GM12878 (cell line): ENCODE data around the gene MYO1E.
A peak's percentile ranks its signal among the peaks of the same experiment; 100 is the strongest.

Experiments
- BHLHE40 ChIP-seq, 2 experiments: fragments of 450-650 bp in 1 of 2; IDR thresholded peaks; 2 replicates each; pipeline ENCODE4 v1.6.1; 2011 to 2017; ENCODE audit warnings: low read depth in 2 of 2, borderline replicate concordance in 1 of 2, improper control_type of control experiment in 1 of 2, low read length in 1 of 2, mild to moderate bottlenecking in 1 of 2
- CTCF ChIP-seq, 3 experiments: IDR thresholded peaks in 2 of 3; conservative IDR thresholded peaks in 1 of 3; 2 replicates each; pipeline ENCODE4 v1.5.1; 2011; ENCODE audit warnings: low read depth in 3 of 3, low read length in 3 of 3, mild to moderate bottlenecking in 3 of 3, control low read depth in 2 of 3, moderate library complexity in 2 of 3, inconsistent platforms in 1 of 3, mixed read lengths in 1 of 3; ENCODE audit not compliant: control insufficient read depth in 2 of 3, insufficient read depth in 1 of 3; ENCODE audit errors: extremely low read depth in 1 of 3
- EGR1 ChIP-seq, 2 experiments: IDR thresholded peaks; 1 replicate in 1 of 2; 2 replicates in 1 of 2; pipeline ENCODE4 v1.6.1; 2011 to 2012; ENCODE audit warnings: low read depth in 2 of 2, low read length in 2 of 2, borderline replicate concordance in 1 of 2, mild to moderate bottlenecking in 1 of 2, moderate library complexity in 1 of 2
- POLR2A ChIP-seq: IDR thresholded peaks from 2 replicates; pipeline ENCODE4 v1.6.1; 2011; ENCODE audit warnings: low read depth, mild to moderate bottlenecking, low read length
- PRDM15 ChIP-seq: fragments of 450-650 bp; formaldehyde crosslinking; IDR thresholded peaks from 2 replicates; pipeline ENCODE4 v1.4.0; 2020; ENCODE audit warnings: mild to moderate bottlenecking, moderate library complexity
- RELA ChIP-seq: fragments of 450-650 bp; IDR thresholded peaks from 2 replicates; pipeline ENCODE4 v1.8.0; 2014; ENCODE audit warnings: borderline replicate concordance; ENCODE audit not compliant: partially characterized antibody
- SMC3 ChIP-seq: IDR thresholded peaks from 2 replicates; pipeline ENCODE4 v1.6.1; 2011; ENCODE audit warnings: low read length, improper control_type of control experiment, borderline replicate concordance
- ZBTB11 ChIP-seq: fragments of 450-650 bp; formaldehyde crosslinking; IDR thresholded peaks from 2 replicates; pipeline ENCODE4 v1.5.0; 2022; ENCODE audit warnings: mild to moderate bottlenecking, missing genetic modification characterization
- TF ChIP-seq, protein P1 (sequence below): IDR thresholded peaks from 2 replicates; pipeline ENCODE4 v1.6.1; 2012; ENCODE audit warnings: mild to moderate bottlenecking, low read depth, low read length
- TF ChIP-seq, protein P2 (sequence below): IDR thresholded peaks from 2 replicates; pipeline ENCODE4 v1.6.1; 2011; ENCODE audit warnings: low read depth, mild to moderate bottlenecking, low read length, moderate library complexity, borderline replicate concordance; ENCODE audit errors: extremely low read depth

DNA sequence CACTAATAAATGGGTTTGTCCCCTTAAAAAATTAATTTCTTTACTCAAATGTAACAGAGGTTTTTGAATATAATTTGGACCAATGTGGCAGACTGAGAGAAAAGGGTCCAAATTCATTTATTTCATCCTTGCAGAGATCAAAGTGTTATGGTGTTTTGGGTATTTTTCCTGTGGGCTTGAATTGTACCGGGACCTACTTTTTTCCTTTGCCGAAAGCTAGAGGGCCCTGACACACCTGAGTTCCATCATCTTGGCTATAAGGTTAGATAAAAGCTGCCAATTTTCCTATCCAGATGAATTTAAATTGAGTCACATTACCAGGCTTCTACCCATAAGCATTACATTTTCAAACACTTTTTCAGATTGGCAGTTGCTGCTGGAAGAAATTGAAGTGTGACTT is 266.8 kb downstream of the MYO1E start:
- TF ChIP-seq EGR1 (IDR thresholded peaks at IDR 0.05; ENCODE audit: borderline replicate concordance in 1 of 2, low read depth in 2 of 2, low read length in 2 of 2) (no peak), POLR2A (no peak), CTCF (IDR thresholded peaks at IDR 0.05 in 2 of 3, conservative IDR thresholded peaks at IDR 0.05 in 1 of 3; ENCODE audit: control insufficient read depth in 2 of 3, extremely low read depth in 1 of 3, insufficient read depth in 1 of 3, low read depth in 3 of 3, low read length in 3 of 3) (peak in 2 of 3 experiments; percentile 12 to 46; a peak in 2 of 6 replicates), ZBTB11 (CRISPR knock-in tag) (no peak), PRDM15 (CRISPR knock-in tag) (no peak), BHLHE40 (IDR thresholded peaks at IDR 0.05; ENCODE audit: borderline replicate concordance in 1 of 2, low read depth in 2 of 2, low read length in 1 of 2) (no peak), SMC3 (0 out of 2 replicates have a peak, but pooled peaks have one; percentile 6), RELA (no peak)
- TF ChIP-seq, protein P1, sequence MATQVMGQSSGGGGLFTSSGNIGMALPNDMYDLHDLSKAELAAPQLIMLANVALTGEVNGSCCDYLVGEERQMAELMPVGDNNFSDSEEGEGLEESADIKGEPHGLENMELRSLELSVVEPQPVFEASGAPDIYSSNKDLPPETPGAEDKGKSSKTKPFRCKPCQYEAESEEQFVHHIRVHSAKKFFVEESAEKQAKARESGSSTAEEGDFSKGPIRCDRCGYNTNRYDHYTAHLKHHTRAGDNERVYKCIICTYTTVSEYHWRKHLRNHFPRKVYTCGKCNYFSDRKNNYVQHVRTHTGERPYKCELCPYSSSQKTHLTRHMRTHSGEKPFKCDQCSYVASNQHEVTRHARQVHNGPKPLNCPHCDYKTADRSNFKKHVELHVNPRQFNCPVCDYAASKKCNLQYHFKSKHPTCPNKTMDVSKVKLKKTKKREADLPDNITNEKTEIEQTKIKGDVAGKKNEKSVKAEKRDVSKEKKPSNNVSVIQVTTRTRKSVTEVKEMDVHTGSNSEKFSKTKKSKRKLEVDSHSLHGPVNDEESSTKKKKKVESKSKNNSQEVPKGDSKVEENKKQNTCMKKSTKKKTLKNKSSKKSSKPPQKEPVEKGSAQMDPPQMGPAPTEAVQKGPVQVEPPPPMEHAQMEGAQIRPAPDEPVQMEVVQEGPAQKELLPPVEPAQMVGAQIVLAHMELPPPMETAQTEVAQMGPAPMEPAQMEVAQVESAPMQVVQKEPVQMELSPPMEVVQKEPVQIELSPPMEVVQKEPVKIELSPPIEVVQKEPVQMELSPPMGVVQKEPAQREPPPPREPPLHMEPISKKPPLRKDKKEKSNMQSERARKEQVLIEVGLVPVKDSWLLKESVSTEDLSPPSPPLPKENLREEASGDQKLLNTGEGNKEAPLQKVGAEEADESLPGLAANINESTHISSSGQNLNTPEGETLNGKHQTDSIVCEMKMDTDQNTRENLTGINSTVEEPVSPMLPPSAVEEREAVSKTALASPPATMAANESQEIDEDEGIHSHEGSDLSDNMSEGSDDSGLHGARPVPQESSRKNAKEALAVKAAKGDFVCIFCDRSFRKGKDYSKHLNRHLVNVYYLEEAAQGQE, result no peak
- TF ChIP-seq, protein P2, sequence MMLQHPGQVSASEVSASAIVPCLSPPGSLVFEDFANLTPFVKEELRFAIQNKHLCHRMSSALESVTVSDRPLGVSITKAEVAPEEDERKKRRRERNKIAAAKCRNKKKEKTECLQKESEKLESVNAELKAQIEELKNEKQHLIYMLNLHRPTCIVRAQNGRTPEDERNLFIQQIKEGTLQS, result no peak
